Left ventricle myocardium inferior (tissue), 1 donor: ENCODE measurements around the gene CST5. TPM values are rescaled to one million over a fixed set of nuclear protein-coding genes. Genes with fewer than 3 reads are reported as not detected.

ENCODE experiments used
- DNase-seq: peaks from one replicate; pipeline ENCODE4 v3.0.0-alpha.2; 2020
- H3K27ac ChIP-seq: fragments of 200-600 bp; replicated peaks from 2 replicates; pipeline ENCODE4 v1.8.0; 2021
- H3K27me3 ChIP-seq: fragments of 200-600 bp; 2 replicates; pipeline ENCODE4 v1.8.0; 2021; ENCODE audit warnings: low read depth
- H3K36me3 ChIP-seq: fragments of 200-600 bp; 2 replicates; pipeline ENCODE4 v1.8.0; 2021
- H3K4me1 ChIP-seq: fragments of 200-600 bp; 2 replicates; pipeline ENCODE4 v1.8.0; 2021
- H3K4me3 ChIP-seq: fragments of 200-600 bp; 2 replicates; pipeline ENCODE4 v1.8.0; 2021; ENCODE audit warnings: mild to moderate bottlenecking, moderate library complexity
- H3K9me3 ChIP-seq: fragments of 200-600 bp; replicated peaks from 2 replicates; pipeline ENCODE4 v1.8.0; 2021
- CTCF ChIP-seq: fragments of 200-600 bp; IDR thresholded peaks from 2 replicates; pipeline ENCODE4 v1.8.0; 2021; ENCODE audit warnings: antibody characterized with exemption, mild to moderate bottlenecking, borderline replicate concordance
- intact Hi-C: fragments of 100-400 bp; cut with micrococcal nuclease; formaldehyde crosslinking; loops from one replicate; pipeline ENCODE4 v1.11.0; 2022
- total RNA-seq: library from RNA; stranded (reverse); fragmentation: NEBNext Ultra II Directional; extraction: Animal tissue kit (Norgen Biotek cat#: 25700); gene quantifications from one replicate; pipeline ENCODE4 v1.2.1, GENCODE V29; 2021
- donor health status: DM: no; HTN: yes; CAD: no; lungs with severe emphysema.

Gene CST5
- total RNA-seq, 1 donor from 2014 or later = not detected

GRCh38 chr20:23877524-23877923 lies 2.0 kb downstream of the CST5 start:
- intact Hi-C loops = no loop called here
- peaks cover 72% of the 10 kb centered on the region for H3K27me3 ChIP-seq
- no peaks in the 10 kb centered on the region for H3K9me3 ChIP-seq
- no peak overlapping the region for H3K27ac ChIP-seq
- no peaks in the 10 kb centered on the region for H3K36me3 ChIP-seq
- no peak for DNase-seq
- TF ChIP-seq CTCF = no peak
- no peak overlapping the region for H3K4me3 ChIP-seq
- no peaks in the 10 kb centered on the region for H3K4me1 ChIP-seq

- no peak for DNase-seq
- Histone ChIP-seq H3K27me3 (peaks cover 78% of the 10 kb centered on the region), H3K4me3 (no peak overlapping the region), H3K9me3 (no peaks in the 10 kb centered on the region), H3K27ac (no peak overlapping the region), H3K4me1 (no peaks in the 10 kb centered on the region), H3K36me3 (no peaks in the 10 kb centered on the region)
- intact Hi-C loops = no loop called here
- TF ChIP-seq CTCF = no peak
Measured at GRCh38 chr20:23875606-23876237, 3.8 kb downstream of the CST5 start.

- no peaks in the 10 kb centered on the region for H3K4me1 ChIP-seq
- H3K27me3 ChIP-seq = peaks cover 78% of the 10 kb centered on the region
- H3K27ac ChIP-seq = no peak overlapping the region
- no peak overlapping the region for H3K4me3 ChIP-seq
- no peak for TF ChIP-seq CTCF
- H3K36me3 ChIP-seq = no peaks in the 10 kb centered on the region
- no peak for DNase-seq
- no peaks in the 10 kb centered on the region for H3K9me3 ChIP-seq
- intact Hi-C loops = no loop called here
Measured at GRCh38 chr20:23874747-23875146, 4.8 kb downstream of the CST5 start.

- Histone ChIP-seq H3K36me3 (no peaks in the 10 kb centered on the region), H3K4me1 (no peaks in the 10 kb centered on the region), H3K9me3 (no peaks in the 10 kb centered on the region), H3K27me3 (peaks cover 80% of the 10 kb centered on the region), H3K4me3 (no peak overlapping the region), H3K27ac (no peak overlapping the region)
- intact Hi-C loops = no loop called here
- no peak for DNase-seq
- TF ChIP-seq CTCF = no peak
Measured at GRCh38 chr20:23873370-23874015, 6.1 kb downstream of the CST5 start.

GRCh38 chr20:23872065-23872464 lies 7.5 kb downstream of the CST5 start:
- Histone ChIP-seq H3K27me3 (peaks cover 89% of the 10 kb centered on the region), H3K36me3 (no peaks in the 10 kb centered on the region), H3K9me3 (no peaks in the 10 kb centered on the region), H3K4me1 (no peaks in the 10 kb centered on the region), H3K27ac (no peak overlapping the region), H3K4me3 (no peak overlapping the region)
- DNase-seq = no peak
- no peak for TF ChIP-seq CTCF
- intact Hi-C loops = no loop called here
